Liver (tissue), 9 donors: ENCODE results near the gene NIT2. TPM values are rescaled to one million over a fixed set of nuclear protein-coding genes. Genes with fewer than 3 reads are reported as not detected.

Source experiments
- DNase-seq: peaks from one replicate; pipeline ENCODE4 v3.0.0-alpha.2; 2017; ENCODE audit warnings: low spot score
- H3K27ac ChIP-seq, 2 donors: one replicate each; pipeline ENCODE4 v1.7.0; 2013; ENCODE audit warnings: inconsistent platforms in 2 of 2, low read length in 2 of 2, control low read depth in 1 of 2, low read depth in 1 of 2, mild to moderate bottlenecking in 1 of 2
- H3K27me3 ChIP-seq, 4 donors: one replicate each; pipeline versions ENCODE4 v1.6.1 to v1.7.0; 2013; ENCODE audit warnings: low read length in 3 of 4, inconsistent platforms in 1 of 4, mild to moderate bottlenecking in 1 of 4, moderate library complexity in 1 of 4; ENCODE audit not compliant: control insufficient read depth in 4 of 4, insufficient read depth in 4 of 4
- H3K36me3 ChIP-seq, 4 donors: one replicate each; pipeline versions ENCODE4 v1.6.1 to v1.7.0; 2013; ENCODE audit warnings: low read length in 3 of 4, mild to moderate bottlenecking in 3 of 4, low read depth in 1 of 4, moderate library complexity in 1 of 4; ENCODE audit not compliant: control insufficient read depth in 4 of 4, insufficient read depth in 3 of 4
- H3K4me1 ChIP-seq, 4 donors: one replicate each; pipeline versions ENCODE4 v1.6.1 to v1.7.0; 2013; ENCODE audit warnings: low read length in 3 of 4, mild to moderate bottlenecking in 3 of 4, moderate library complexity in 1 of 4; ENCODE audit not compliant: control insufficient read depth in 4 of 4, insufficient read depth in 4 of 4
- H3K4me3 ChIP-seq, 3 donors: one replicate each; pipeline versions ENCODE4 v1.6.1 to v1.7.0; 2013; ENCODE audit warnings: low read length in 3 of 3, control low read depth in 1 of 3, low read depth in 1 of 3, mild to moderate bottlenecking in 1 of 3
- H3K9ac ChIP-seq, 2 donors: one replicate each; pipeline ENCODE4 v1.7.0; 2013; ENCODE audit warnings: low read length in 2 of 2, mild to moderate bottlenecking in 2 of 2, moderate library complexity in 2 of 2, control low read depth in 1 of 2, low read depth in 1 of 2
- H3K9me3 ChIP-seq, 4 donors: one replicate each; pipeline versions ENCODE4 v1.6.1 to v1.7.0; 2013; ENCODE audit warnings: low read length in 3 of 4; ENCODE audit not compliant: control insufficient read depth in 4 of 4
- EGR1 ChIP-seq, 2 donors: IDR thresholded peaks; 2 replicates each; pipeline ENCODE4 v1.6.1; 2016 to 2018; ENCODE audit warnings: antibody characterized with exemption in 2 of 2, low read depth in 2 of 2
- FOXA1 ChIP-seq: IDR thresholded peaks from 2 replicates; pipeline ENCODE4 v1.6.1; 2016; ENCODE audit warnings: antibody characterized with exemption
- FOXA2 ChIP-seq: IDR thresholded peaks from 2 replicates; pipeline ENCODE4 v1.6.1; 2016; ENCODE audit warnings: antibody characterized with exemption
- GABPA ChIP-seq, 2 donors: IDR thresholded peaks in 1 of 2; conservative IDR thresholded peaks in 1 of 2; 2 replicates each; pipeline ENCODE4 v1.6.1; 2016; ENCODE audit warnings: antibody characterized with exemption in 2 of 2, mild to moderate bottlenecking in 1 of 2, moderate library complexity in 1 of 2
- NR2F2 ChIP-seq: IDR thresholded peaks from 2 replicates; pipeline ENCODE4 v1.6.1; 2016; ENCODE audit warnings: antibody characterized with exemption
- RAD21 ChIP-seq, 2 donors: IDR thresholded peaks; 2 replicates each; pipeline ENCODE4 v1.6.1; 2016; ENCODE audit warnings: antibody characterized with exemption in 2 of 2, mild to moderate bottlenecking in 2 of 2
- RXRA ChIP-seq, 2 donors: IDR thresholded peaks; 2 replicates each; pipeline ENCODE4 v1.6.1; 2017 to 2018; ENCODE audit warnings: antibody characterized with exemption in 2 of 2, mild to moderate bottlenecking in 1 of 2
- SP1 ChIP-seq: IDR thresholded peaks from 2 replicates; pipeline ENCODE4 v1.6.1; 2018; ENCODE audit warnings: antibody characterized with exemption, mild to moderate bottlenecking
- TAF1 ChIP-seq: conservative IDR thresholded peaks from 2 replicates; pipeline ENCODE4 v1.6.1; 2016; ENCODE audit warnings: antibody characterized with exemption, mild to moderate bottlenecking
- WGBS: extraction: QIAGEN DNeasy Blood & Tissue Kit; methylation state at CpG from one replicate; pipeline ENCODE4 v1.1.7; 2013; 5-methylcytosine and 5-hydroxymethylcytosine counted together
- polyA plus RNA-seq, 2 donors: library from polyadenylated mRNA; stranded (reverse) in 1 of 2; unstranded in 1 of 2; fragments of 200-250 nt in 1 of 2; fragments of >200 nt in 1 of 2; fragmentation: Nextera tagmentation in 1 of 2; extraction: Ambion mirVana in 1 of 2; gene quantifications; one replicate each; pipeline versions ENCODE4 v1.2.1 to v1.2.3, GENCODE V29; 2013 to 2015
- total RNA-seq, 2 donors: library from RNA; depleted of rRNA; stranded (reverse); fragments of >200 nt; gene quantifications; one replicate each; pipeline ENCODE4 v1.2.3, GENCODE V29; 2014
- TF ChIP-seq, protein P1 (sequence below): IDR thresholded peaks from 2 replicates; pipeline ENCODE4 v1.6.1; 2016; ENCODE audit warnings: antibody characterized with exemption
- TF ChIP-seq, protein P2 (sequence below): IDR thresholded peaks from 2 replicates; pipeline ENCODE4 v1.6.1; 2016; ENCODE audit warnings: antibody characterized with exemption
- TF ChIP-seq, protein P3 (sequence below): fragments of 150-350 bp; IDR thresholded peaks from 2 replicates; pipeline ENCODE4 v1.5.1; 2017; ENCODE audit warnings: improper control_type of control experiment, low read depth, low read length; ENCODE audit not compliant: missing input control
- TF ChIP-seq, protein P4 (sequence below): IDR thresholded peaks from 2 replicates; pipeline ENCODE4 v1.6.1; 2016; ENCODE audit warnings: antibody characterized with exemption
- TF ChIP-seq, protein P5 (sequence below): IDR thresholded peaks from 2 replicates; pipeline ENCODE4 v1.6.1; 2016; ENCODE audit warnings: antibody characterized with exemption, mild to moderate bottlenecking
- donor health status: healthy.
- donor health status: healthy.
- donor health status: healthy.
- donor health status: healthy.
- donor health status: healthy.

The NIT2 gene
- total and polyA plus RNA-seq, 4 donors, result 32.4 to 243 (median 55.3) TPM

DNA sequence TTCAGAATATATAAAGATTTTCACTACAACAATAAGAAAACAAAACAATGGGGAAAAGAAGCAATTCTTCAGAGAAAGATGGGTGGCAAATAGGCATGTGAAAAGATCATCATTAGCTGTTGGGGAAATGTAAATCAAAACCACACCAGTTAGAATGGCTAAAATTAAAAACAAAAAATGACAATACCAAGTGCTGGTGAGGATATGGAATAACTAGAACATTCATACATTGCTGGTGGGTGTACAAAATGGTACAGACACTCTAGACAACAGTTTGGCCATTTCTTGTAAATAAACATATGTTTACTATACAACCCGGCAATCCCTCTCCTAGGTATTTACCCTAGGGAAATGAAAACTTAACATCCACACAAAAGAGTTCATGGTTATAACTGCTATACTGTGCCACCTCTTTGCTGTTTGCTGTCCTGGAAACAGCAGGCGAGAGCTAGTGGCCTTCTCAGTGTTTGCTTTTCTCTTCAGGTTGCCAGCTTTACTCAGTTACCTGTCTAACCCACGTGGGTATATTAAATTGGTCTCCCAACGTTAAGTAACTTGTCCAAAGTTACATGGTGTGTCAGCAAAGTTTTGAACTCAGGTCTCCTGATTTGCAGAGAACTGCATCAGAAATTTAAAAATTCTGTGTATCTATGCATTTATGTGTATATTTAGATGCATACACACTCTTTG, 4.6 kb upstream of the NIT2 start (continued):
- TF ChIP-seq, protein P1, sequence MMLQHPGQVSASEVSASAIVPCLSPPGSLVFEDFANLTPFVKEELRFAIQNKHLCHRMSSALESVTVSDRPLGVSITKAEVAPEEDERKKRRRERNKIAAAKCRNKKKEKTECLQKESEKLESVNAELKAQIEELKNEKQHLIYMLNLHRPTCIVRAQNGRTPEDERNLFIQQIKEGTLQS, result no peak
- peak; percentile 49 for TF ChIP-seq FOXA1
- TF ChIP-seq RXRA (IDR thresholded peaks at IDR 0.05), result peak; percentile 44 to 65
- peak; percentile 11 to 27 for TF ChIP-seq RAD21 (IDR thresholded peaks at IDR 0.05)
- TF ChIP-seq GABPA (IDR thresholded peaks at IDR 0.05 in 1 of 2, conservative IDR thresholded peaks at IDR 0.05 in 1 of 2), result no peak
- TF ChIP-seq NR2F2, result no peak
- TF ChIP-seq, protein P2, sequence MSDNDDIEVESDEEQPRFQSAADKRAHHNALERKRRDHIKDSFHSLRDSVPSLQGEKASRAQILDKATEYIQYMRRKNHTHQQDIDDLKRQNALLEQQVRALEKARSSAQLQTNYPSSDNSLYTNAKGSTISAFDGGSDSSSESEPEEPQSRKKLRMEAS, result peak; percentile 14
- no peak for TF ChIP-seq TAF1
- TF ChIP-seq FOXA2, result peak; percentile 70
- TF ChIP-seq EGR1 (IDR thresholded peaks at IDR 0.05; ENCODE audit: low read depth in 2 of 2), result no peak

DNA sequence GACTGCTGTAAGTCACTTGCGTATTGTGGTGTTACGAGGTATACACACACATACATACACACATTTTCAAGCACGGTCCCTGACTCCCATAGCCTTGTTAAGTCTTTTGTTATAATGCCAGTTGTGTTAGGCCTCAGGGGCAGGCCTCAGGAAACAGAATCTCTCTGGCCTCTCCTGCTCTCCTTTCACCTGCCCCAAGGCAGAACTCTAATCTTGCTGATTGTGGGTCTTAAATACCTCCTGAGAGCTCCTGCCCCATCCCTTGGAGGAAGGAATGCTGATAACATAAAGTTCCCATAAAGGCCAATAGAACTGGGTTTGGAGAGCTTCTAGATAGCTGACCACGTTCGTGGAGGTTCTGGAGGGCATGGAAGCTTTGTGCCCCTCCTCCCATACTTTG, 3.9 kb upstream of the NIT2 start:
- peak overlapping the region; percentile 57 to 61 for H3K27ac ChIP-seq
- no peaks in the 10 kb centered on the region for H3K27me3 ChIP-seq
- no peak for DNase-seq
- no peaks in the 10 kb centered on the region for H3K9me3 ChIP-seq
- H3K9ac ChIP-seq, result no peak overlapping the region
- H3K36me3 ChIP-seq, result no peaks in the 10 kb centered on the region
- TF ChIP-seq FOXA1 (no peak), RXRA (IDR thresholded peaks at IDR 0.05) (no peak), SP1 (no peak), TAF1 (no peak), NR2F2 (no peak), FOXA2 (no peak)
- TF ChIP-seq, protein P3, sequence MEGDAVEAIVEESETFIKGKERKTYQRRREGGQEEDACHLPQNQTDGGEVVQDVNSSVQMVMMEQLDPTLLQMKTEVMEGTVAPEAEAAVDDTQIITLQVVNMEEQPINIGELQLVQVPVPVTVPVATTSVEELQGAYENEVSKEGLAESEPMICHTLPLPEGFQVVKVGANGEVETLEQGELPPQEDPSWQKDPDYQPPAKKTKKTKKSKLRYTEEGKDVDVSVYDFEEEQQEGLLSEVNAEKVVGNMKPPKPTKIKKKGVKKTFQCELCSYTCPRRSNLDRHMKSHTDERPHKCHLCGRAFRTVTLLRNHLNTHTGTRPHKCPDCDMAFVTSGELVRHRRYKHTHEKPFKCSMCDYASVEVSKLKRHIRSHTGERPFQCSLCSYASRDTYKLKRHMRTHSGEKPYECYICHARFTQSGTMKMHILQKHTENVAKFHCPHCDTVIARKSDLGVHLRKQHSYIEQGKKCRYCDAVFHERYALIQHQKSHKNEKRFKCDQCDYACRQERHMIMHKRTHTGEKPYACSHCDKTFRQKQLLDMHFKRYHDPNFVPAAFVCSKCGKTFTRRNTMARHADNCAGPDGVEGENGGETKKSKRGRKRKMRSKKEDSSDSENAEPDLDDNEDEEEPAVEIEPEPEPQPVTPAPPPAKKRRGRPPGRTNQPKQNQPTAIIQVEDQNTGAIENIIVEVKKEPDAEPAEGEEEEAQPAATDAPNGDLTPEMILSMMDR, result no peak
- TF ChIP-seq, protein P4, sequence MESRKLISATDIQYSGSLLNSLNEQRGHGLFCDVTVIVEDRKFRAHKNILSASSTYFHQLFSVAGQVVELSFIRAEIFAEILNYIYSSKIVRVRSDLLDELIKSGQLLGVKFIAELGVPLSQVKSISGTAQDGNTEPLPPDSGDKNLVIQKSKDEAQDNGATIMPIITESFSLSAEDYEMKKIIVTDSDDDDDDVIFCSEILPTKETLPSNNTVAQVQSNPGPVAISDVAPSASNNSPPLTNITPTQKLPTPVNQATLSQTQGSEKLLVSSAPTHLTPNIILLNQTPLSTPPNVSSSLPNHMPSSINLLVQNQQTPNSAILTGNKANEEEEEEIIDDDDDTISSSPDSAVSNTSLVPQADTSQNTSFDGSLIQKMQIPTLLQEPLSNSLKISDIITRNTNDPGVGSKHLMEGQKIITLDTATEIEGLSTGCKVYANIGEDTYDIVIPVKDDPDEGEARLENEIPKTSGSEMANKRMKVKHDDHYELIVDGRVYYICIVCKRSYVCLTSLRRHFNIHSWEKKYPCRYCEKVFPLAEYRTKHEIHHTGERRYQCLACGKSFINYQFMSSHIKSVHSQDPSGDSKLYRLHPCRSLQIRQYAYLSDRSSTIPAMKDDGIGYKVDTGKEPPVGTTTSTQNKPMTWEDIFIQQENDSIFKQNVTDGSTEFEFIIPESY, result no peak
- TF ChIP-seq, protein P5, sequence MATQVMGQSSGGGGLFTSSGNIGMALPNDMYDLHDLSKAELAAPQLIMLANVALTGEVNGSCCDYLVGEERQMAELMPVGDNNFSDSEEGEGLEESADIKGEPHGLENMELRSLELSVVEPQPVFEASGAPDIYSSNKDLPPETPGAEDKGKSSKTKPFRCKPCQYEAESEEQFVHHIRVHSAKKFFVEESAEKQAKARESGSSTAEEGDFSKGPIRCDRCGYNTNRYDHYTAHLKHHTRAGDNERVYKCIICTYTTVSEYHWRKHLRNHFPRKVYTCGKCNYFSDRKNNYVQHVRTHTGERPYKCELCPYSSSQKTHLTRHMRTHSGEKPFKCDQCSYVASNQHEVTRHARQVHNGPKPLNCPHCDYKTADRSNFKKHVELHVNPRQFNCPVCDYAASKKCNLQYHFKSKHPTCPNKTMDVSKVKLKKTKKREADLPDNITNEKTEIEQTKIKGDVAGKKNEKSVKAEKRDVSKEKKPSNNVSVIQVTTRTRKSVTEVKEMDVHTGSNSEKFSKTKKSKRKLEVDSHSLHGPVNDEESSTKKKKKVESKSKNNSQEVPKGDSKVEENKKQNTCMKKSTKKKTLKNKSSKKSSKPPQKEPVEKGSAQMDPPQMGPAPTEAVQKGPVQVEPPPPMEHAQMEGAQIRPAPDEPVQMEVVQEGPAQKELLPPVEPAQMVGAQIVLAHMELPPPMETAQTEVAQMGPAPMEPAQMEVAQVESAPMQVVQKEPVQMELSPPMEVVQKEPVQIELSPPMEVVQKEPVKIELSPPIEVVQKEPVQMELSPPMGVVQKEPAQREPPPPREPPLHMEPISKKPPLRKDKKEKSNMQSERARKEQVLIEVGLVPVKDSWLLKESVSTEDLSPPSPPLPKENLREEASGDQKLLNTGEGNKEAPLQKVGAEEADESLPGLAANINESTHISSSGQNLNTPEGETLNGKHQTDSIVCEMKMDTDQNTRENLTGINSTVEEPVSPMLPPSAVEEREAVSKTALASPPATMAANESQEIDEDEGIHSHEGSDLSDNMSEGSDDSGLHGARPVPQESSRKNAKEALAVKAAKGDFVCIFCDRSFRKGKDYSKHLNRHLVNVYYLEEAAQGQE, result no peak
- peaks cover 3 to 53% (median 28%) of the 10 kb centered on the region in 4 donors for H3K4me1 ChIP-seq
- 96% methylated on average over 5 of the region's 5 CpGs for WGBS
- no peak overlapping the region for H3K4me3 ChIP-seq
